Measurements from ENCODE around the gene TADA3. TPM values are rescaled to one million over a fixed set of nuclear protein-coding genes. Genes with fewer than 3 reads are reported as not detected.
A peak's percentile ranks its signal among the peaks of the same experiment; 100 is the strongest.
"Not testable (repeated sequence)": the region's sequence is repeated elsewhere in the genome, so short reads cannot be mapped to it uniquely, and the experiment has no call there.

Gene TADA3
- total and polyA plus RNA-seq, 12 donors = 38.5 to 59.6 (median 43.5) TPM

DNA sequence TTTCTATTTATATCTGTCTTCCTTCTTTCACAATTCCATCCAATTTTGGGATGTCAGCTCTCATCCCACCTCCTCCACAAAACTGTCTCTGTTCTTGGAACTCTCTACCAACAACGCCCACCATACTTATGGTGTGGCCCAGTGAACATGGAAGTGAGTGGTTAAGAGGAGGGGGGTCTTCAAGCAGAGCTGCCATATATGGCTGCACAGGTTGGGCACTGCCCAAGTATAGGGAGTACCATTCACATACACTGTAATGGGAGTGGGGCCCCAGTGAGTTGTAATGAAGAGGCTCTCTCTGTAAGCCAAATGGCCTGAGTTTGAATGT lies 14.6 kb downstream of the TADA3 start:
- peaks cover 0 to 59% (median 0%) of the 10 kb centered on the region in 9 donors for H3K4me1 ChIP-seq
- no peak for ATAC-seq
- H3K27me3 ChIP-seq = no peaks in the 10 kb centered on the region
- H3K4me3 ChIP-seq = no peak overlapping the region
- DNase-seq = no peak
- no peaks in the 10 kb centered on the region for H3K9me3 ChIP-seq
- TF ChIP-seq, protein P1, sequence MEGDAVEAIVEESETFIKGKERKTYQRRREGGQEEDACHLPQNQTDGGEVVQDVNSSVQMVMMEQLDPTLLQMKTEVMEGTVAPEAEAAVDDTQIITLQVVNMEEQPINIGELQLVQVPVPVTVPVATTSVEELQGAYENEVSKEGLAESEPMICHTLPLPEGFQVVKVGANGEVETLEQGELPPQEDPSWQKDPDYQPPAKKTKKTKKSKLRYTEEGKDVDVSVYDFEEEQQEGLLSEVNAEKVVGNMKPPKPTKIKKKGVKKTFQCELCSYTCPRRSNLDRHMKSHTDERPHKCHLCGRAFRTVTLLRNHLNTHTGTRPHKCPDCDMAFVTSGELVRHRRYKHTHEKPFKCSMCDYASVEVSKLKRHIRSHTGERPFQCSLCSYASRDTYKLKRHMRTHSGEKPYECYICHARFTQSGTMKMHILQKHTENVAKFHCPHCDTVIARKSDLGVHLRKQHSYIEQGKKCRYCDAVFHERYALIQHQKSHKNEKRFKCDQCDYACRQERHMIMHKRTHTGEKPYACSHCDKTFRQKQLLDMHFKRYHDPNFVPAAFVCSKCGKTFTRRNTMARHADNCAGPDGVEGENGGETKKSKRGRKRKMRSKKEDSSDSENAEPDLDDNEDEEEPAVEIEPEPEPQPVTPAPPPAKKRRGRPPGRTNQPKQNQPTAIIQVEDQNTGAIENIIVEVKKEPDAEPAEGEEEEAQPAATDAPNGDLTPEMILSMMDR (IDR thresholded peaks at IDR 0.05) = no peak
- peaks cover 0 to 32% (median 22%) of the 10 kb centered on the region in 9 donors for H3K36me3 ChIP-seq
- intact Hi-C loops (cut with DNase I) = no loop called here
- 91 to 97% methylated on average over 1 of the region's 1 CpG for WGBS, 2 donors
- peak overlapping the region in 1 of 10 donors; percentile 90 for H3K27ac ChIP-seq

DNA sequence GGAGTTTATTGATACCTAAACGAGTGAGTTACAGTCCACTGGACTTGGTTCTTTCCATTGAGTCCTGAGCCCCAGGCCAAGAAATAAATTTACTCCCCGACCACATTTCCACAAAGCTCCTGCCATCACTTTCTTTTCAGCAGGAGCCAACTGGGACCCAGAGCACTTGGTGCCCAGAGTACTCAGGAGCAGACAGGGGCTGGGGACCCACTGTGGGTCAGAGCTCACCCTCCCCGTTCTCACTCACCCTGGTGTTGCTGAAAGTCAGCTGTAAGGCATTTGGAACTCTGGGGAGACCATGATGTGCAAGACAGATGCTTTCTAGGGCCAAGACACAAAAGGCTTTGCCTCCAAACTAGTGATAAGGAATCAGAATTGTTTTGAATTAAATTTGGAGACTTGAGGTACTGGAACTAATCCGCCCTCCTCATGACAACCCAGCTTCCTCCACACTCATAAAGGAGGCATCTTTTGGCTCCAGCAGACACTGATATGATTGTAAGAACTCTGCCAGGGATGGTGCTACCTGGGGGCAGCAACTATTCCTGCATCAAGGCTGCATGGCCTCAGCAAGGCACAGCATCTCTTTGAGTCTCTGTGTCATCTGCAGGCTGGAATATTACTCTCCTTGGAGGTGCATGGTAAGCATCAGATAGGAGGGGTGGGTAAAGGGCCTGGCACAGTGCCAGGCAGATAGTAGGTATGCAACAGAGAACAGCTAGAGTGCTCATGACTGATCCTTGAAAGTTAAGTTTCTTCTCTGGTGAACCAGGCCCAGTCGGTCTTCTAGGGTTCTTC lies 15.2 kb downstream of the TADA3 start:
- no peak for ATAC-seq
- Histone ChIP-seq H3K36me3 (peaks cover 0 to 27% (median 16%) of the 10 kb centered on the region in 9 donors), H3K27ac (peak overlapping the region in 1 of 10 donors; percentile 90), H3K4me1 (peaks cover 0 to 55% (median 0%) of the 10 kb centered on the region in 9 donors), H3K9me3 (no peaks in the 10 kb centered on the region), H3K4me3 (no peak overlapping the region), H3K27me3 (no peaks in the 10 kb centered on the region)
- 70 to 87% methylated on average over 5 of the region's 5 CpGs for WGBS, 2 donors
- TF ChIP-seq, protein P1 (IDR thresholded peaks at IDR 0.05) = no peak
- no peak for DNase-seq
- intact Hi-C loops (cut with DNase I) = no loop called here

DNA sequence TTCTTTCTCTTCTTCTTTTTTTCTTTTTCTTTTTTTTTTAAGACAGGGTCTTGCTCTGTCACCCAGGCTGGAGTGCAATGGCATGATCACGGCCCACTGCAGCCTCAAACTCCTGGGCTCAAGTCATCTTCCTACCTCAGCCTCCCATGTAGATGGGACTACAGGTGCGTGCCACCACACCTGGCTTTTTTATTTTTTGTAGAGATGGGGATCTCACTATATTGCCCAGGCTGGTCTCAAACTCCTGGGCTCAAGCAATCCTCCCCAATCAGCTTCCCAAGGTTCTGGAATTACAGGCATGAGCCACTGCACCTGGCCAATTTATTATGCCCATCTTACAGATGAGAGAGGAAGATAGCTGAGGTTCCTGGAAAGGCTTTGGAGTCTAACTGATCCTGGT lies 21.3 kb downstream of the TADA3 start:
- WGBS, 2 donors = 93% methylated on average over 2 of the region's 2 CpGs
- H3K27me3 ChIP-seq; ATAC-seq; DNase-seq; H3K36me3 ChIP-seq; intact Hi-C loops (cut with DNase I); H3K9me3 ChIP-seq: not testable (repeated sequence)
- Histone ChIP-seq H3K4me1 (peaks cover 10 to 50% (median 42%) of the 10 kb centered on the region in 9 donors), H3K27ac (peak overlapping the region in 5 of 10 donors; percentile 83 to 91 (median 88)), H3K4me3 (peak overlapping the region in 1 of 10 donors; percentile 86)

DNA sequence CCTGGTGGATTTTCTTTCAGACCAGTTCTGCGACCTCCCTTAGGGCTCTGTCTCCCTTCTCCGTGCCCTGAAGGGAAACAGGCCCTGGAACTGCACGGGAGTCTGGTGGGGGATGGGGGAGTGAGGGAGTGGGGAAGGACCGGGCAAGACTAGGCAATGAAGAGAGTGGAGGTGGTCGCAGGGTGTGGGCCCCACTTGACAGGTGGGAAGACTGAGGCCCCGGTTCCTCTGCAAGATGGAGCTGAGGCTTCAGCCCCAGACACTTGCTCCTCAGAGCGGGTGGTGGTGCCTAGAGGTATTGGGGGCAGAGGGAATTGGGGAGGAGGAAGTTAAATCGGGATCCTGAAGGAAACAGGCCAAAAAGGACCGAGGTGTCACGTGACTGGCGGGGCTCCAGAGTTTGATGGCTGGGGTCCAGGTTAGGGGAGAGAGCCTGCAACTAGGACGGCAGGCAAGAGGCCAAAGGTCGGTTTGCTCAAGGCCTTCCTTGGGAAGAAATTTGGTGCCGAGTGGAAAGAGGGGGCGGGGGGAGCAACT lies 21.9 kb downstream of the TADA3 start:
- TF ChIP-seq, protein P1 (IDR thresholded peaks at IDR 0.05) = no peak
- H3K4me1 ChIP-seq = peaks cover 10 to 50% (median 42%) of the 10 kb centered on the region in 9 donors
- peaks cover 0 to 13% (median 0%) of the 10 kb centered on the region in 9 donors for H3K36me3 ChIP-seq
- H3K4me3 ChIP-seq = peak overlapping the region in 9 of 10 donors; percentile 70 to 91 (median 83)
- WGBS, 2 donors = 11 to 12% methylated on average over 15 of the region's 15 CpGs
- H3K9me3 ChIP-seq = no peaks in the 10 kb centered on the region
- H3K27me3 ChIP-seq = no peaks in the 10 kb centered on the region
- peak overlapping the region; percentile 70 to 91 (median 86) for H3K27ac ChIP-seq
- ATAC-seq = peak; percentile 34 to 73 (median 54)
- DNase-seq = peak; percentile 91 to 92
- intact Hi-C loops (cut with DNase I) = no loop called here
